CD14-positive monocyte (primary cell): ENCODE data around the gene KCTD16. TPM values are rescaled to one million over a fixed set of nuclear protein-coding genes. Genes with fewer than 3 reads are reported as not detected.

ENCODE experiments used
- DNase-seq, 3 donors: peaks; one replicate each; pipeline ENCODE4 v3.0.0-alpha.2; 2011 to 2022
- H2AFZ ChIP-seq: 2 replicates; pipeline ENCODE4 v1.6.0; 2012; ENCODE audit warnings: mild to moderate bottlenecking, low read depth, low read length, inconsistent platforms; ENCODE audit not compliant: insufficient read depth, poor library complexity, severe bottlenecking
- H3K27ac ChIP-seq, 2 donors: 1 replicate in 1 of 2; 2 replicates in 1 of 2; pipeline ENCODE4 v1.5.1; 2012 to 2013; ENCODE audit warnings: low read length in 2 of 2, control low read depth in 1 of 2, inconsistent platforms in 1 of 2, low read depth in 1 of 2, mild to moderate bottlenecking in 1 of 2
- H3K27me3 ChIP-seq, 2 donors: one replicate each; pipeline versions ENCODE4 v1.6.0 to v1.6.1; 2011 to 2013; ENCODE audit warnings: low read length in 2 of 2; ENCODE audit not compliant: control insufficient read depth in 2 of 2, insufficient read depth in 2 of 2
- H3K36me3 ChIP-seq, 2 donors: replicated peaks in 1 of 2; 1 replicate in 1 of 2; 2 replicates in 1 of 2; pipeline versions ENCODE4 v1.5.1 to v1.6.1; 2012 to 2013; ENCODE audit warnings: low read length in 2 of 2, control low read depth in 1 of 2, inconsistent platforms in 1 of 2, mild to moderate bottlenecking in 1 of 2; ENCODE audit not compliant: insufficient read depth in 2 of 2, control insufficient read depth in 1 of 2
- H3K4me1 ChIP-seq, 2 donors: 1 replicate in 1 of 2; 2 replicates in 1 of 2; pipeline versions ENCODE4 v1.5.1 to v1.6.1; 2012 to 2013; ENCODE audit warnings: low read length in 2 of 2, control low read depth in 1 of 2, inconsistent platforms in 1 of 2, mild to moderate bottlenecking in 1 of 2, moderate library complexity in 1 of 2; ENCODE audit not compliant: insufficient read depth in 2 of 2, control insufficient read depth in 1 of 2
- H3K4me2 ChIP-seq: replicated peaks from 2 replicates; pipeline ENCODE3; 2012; ENCODE audit warnings: low read length, moderate library complexity, mild to moderate bottlenecking; ENCODE audit not compliant: poor library complexity, severe bottlenecking; ENCODE audit errors: extremely low read depth
- H3K4me3 ChIP-seq, 3 experiments: fragments of 200-600 bp in 1 of 3; sonication (generic) in 1 of 3; replicated peaks in 1 of 3; 1 replicate in 2 of 3; 2 replicates in 1 of 3; pipeline ENCODE4 v1.5.1; 2011 to 2013; ENCODE audit warnings: low read length in 3 of 3, mild to moderate bottlenecking in 3 of 3, control low read depth in 2 of 3, low read depth in 2 of 3, inconsistent platforms in 1 of 3, moderate library complexity in 1 of 3
- H3K79me2 ChIP-seq: 2 replicates; pipeline ENCODE4 v1.6.0; 2012; ENCODE audit warnings: mild to moderate bottlenecking, control low read depth, inconsistent platforms, low read length, moderate library complexity; ENCODE audit not compliant: insufficient read depth
- H3K9ac ChIP-seq: 2 replicates; pipeline ENCODE4 v1.6.0; 2017; ENCODE audit warnings: low read length, mild to moderate bottlenecking; ENCODE audit not compliant: insufficient read depth, poor library complexity, severe bottlenecking
- H3K9me3 ChIP-seq, 2 donors: replicated peaks in 1 of 2; 1 replicate in 1 of 2; 2 replicates in 1 of 2; pipeline versions ENCODE4 v1.5.1 to v1.6.1; 2012 to 2013; ENCODE audit warnings: low read length in 2 of 2, control low read depth in 1 of 2; ENCODE audit not compliant: control insufficient read depth in 1 of 2, insufficient read depth in 1 of 2
- H4K20me1 ChIP-seq: 2 replicates; pipeline ENCODE4 v1.6.0; 2012; ENCODE audit warnings: mild to moderate bottlenecking, low read length, control low read depth, moderate library complexity; ENCODE audit not compliant: insufficient read depth
- H3K27ac Mint-ChIP-seq, 7 donors: one replicate each; pipeline ENCODE4 v1.8.0; 2020; ENCODE audit warnings: mild to moderate bottlenecking in 7 of 7, mixed read lengths in 7 of 7, moderate library complexity in 6 of 7, inconsistent platforms in 2 of 7
- H3K27me3 Mint-ChIP-seq, 3 donors: one replicate each; pipeline ENCODE4 v1.8.0; 2021 to 2022; ENCODE audit warnings: low read depth in 3 of 3, mild to moderate bottlenecking in 3 of 3, mixed read lengths in 3 of 3, moderate library complexity in 3 of 3, inconsistent platforms in 1 of 3
- H3K36me3 Mint-ChIP-seq, 2 donors: one replicate each; pipeline ENCODE4 v1.8.0; 2020; ENCODE audit warnings: mixed read lengths in 2 of 2, inconsistent platforms in 1 of 2, mild to moderate bottlenecking in 1 of 2
- H3K4me1 Mint-ChIP-seq: one replicate; pipeline ENCODE4 v1.8.0; 2020; ENCODE audit warnings: mild to moderate bottlenecking, mixed read lengths
- H3K4me3 Mint-ChIP-seq, 2 donors: one replicate each; pipeline ENCODE4 v1.8.0; 2020; ENCODE audit warnings: mild to moderate bottlenecking in 2 of 2, mixed read lengths in 2 of 2, moderate library complexity in 1 of 2
- H3K9me3 Mint-ChIP-seq, 7 donors: one replicate each; pipeline ENCODE4 v1.8.0; 2020 to 2022; ENCODE audit warnings: mixed read lengths in 7 of 7, mild to moderate bottlenecking in 6 of 7, moderate library complexity in 6 of 7, inconsistent platforms in 2 of 7
- CTCF ChIP-seq: fragments of 200-600 bp; IDR thresholded peaks from one replicate; pipeline ENCODE4 v1.8.0; 2022; ENCODE audit warnings: antibody characterized with exemption, mild to moderate bottlenecking
- WGBS: methylation state at CpG from one replicate; pipeline ENCODE4 v1.1.5; 2013; ENCODE audit warnings: missing lambda C conversion rate; ENCODE audit not compliant: insufficient coverage; 5-methylcytosine and 5-hydroxymethylcytosine counted together
- intact Hi-C, 2 donors: fragments of 100-400 bp; cut with micrococcal nuclease; formaldehyde crosslinking; loops; one replicate each; pipeline versions ENCODE4 v1.15.0 to v1.15.1; 2023
- polyA plus RNA-seq, 3 donors: library from polyadenylated mRNA; depleted of rRNA in 1 of 3; unstranded in 2 of 3; stranded (reverse) in 1 of 3; fragments of 300-500 nt in 2 of 3; fragments of >200 nt in 1 of 3; fragmentation: Illumina TruSeq in 2 of 3; gene quantifications; 1 replicate in 2 of 3; 2 replicates in 1 of 3; pipeline ENCODE4 v1.2.3, GENCODE V29; 2012 to 2021

The KCTD16 gene
- polyA plus RNA-seq, 3 donors: not detected

- H3K27ac ChIP-seq: no peak overlapping the region
- Mint-ChIP-seq H3K9me3 (no peaks in the 10 kb centered on the region), H3K27ac (no peak overlapping the region), H3K4me1 (peaks cover 7% of the 10 kb centered on the region), H3K27me3 (peaks cover 21 to 35% (median 32%) of the 10 kb centered on the region in 3 donors), H3K4me3 (peak overlapping the region in 1 of 2 donors; percentile 56), H3K36me3 (no peaks in the 10 kb centered on the region)
- H4K20me1 ChIP-seq: no peaks in the 10 kb centered on the region
- no peak overlapping the region for H3K4me3 ChIP-seq
- no CpG with 5 or more reads among the region's 2 CpGs for WGBS
- no peak overlapping the region for H3K9ac ChIP-seq
- H3K4me1 ChIP-seq: no peaks in the 10 kb centered on the region
- no peaks in the 10 kb centered on the region for H3K9me3 ChIP-seq
- H3K4me2 ChIP-seq: no peak overlapping the region
- no peak for DNase-seq
- no peak for TF ChIP-seq CTCF
- no peaks in the 10 kb centered on the region for H3K36me3 ChIP-seq
- no peaks in the 10 kb centered on the region for H3K79me2 ChIP-seq
- H2AFZ ChIP-seq: no peak overlapping the region
- intact Hi-C loops: loop anchor here in 1 of 2 donors (10.0 kb wide), 1 partner anchor 1619 kb away; no protein-coding TSS in a partner anchor
- H3K27me3 ChIP-seq: peaks cover 29 to 42% of the 10 kb centered on the region in 2 donors
Measured at GRCh38 chr5:144206141-144206540, 35.5 kb downstream of the KCTD16 start.

GRCh38 chr5:144207875-144208444, 37.3 kb downstream of the KCTD16 start:
- H4K20me1 ChIP-seq: no peaks in the 10 kb centered on the region
- no peak overlapping the region for H3K4me3 ChIP-seq
- H2AFZ ChIP-seq: no peak overlapping the region
- Mint-ChIP-seq H3K27me3 (peaks cover 24 to 38% (median 30%) of the 10 kb centered on the region in 3 donors), H3K27ac (no peak overlapping the region), H3K4me1 (no peaks in the 10 kb centered on the region), H3K9me3 (no peaks in the 10 kb centered on the region), H3K36me3 (no peaks in the 10 kb centered on the region), H3K4me3 (no peak overlapping the region)
- H3K9me3 ChIP-seq: no peaks in the 10 kb centered on the region
- no peaks in the 10 kb centered on the region for H3K79me2 ChIP-seq
- H3K4me2 ChIP-seq: no peak overlapping the region
- H3K27me3 ChIP-seq: peaks cover 29 to 46% of the 10 kb centered on the region in 2 donors
- no peaks in the 10 kb centered on the region for H3K36me3 ChIP-seq
- H3K9ac ChIP-seq: no peak overlapping the region
- no peak for DNase-seq
- intact Hi-C loops: loop anchor here in 1 of 2 donors (10.0 kb wide), 1 partner anchor 1617 kb away; no protein-coding TSS in a partner anchor
- no peaks in the 10 kb centered on the region for H3K4me1 ChIP-seq
- no peak overlapping the region for H3K27ac ChIP-seq
- no peak for TF ChIP-seq CTCF
